Activated T-cell treated with anti-CD3 and anti-CD28 coated beads, Interleukin-2, amount 50 U/mL, for 4 hours (primary cell): Measurements from ENCODE around the gene MAGI1. TPM values are rescaled to one million over a fixed set of nuclear protein-coding genes. Genes with fewer than 3 reads are reported as not detected.

Source experiments
- ATAC-seq, 2 donors: fragments of 200-7000 bp; cut with Tn5 transposase; one replicate each; pipeline ENCODE4 v1.10.0; 2021
- DNase-seq: peaks from one replicate; pipeline ENCODE4 v3.0.0-alpha.2; 2020
- H3K27me3 Mint-ChIP-seq: one replicate; pipeline ENCODE4 v1.8.0; 2021; ENCODE audit warnings: low read depth, mixed read lengths
- H3K36me3 Mint-ChIP-seq: one replicate; pipeline ENCODE4 v1.8.0; 2022; ENCODE audit warnings: mixed read lengths; ENCODE audit not compliant: insufficient read depth
- H3K4me1 Mint-ChIP-seq: one replicate; pipeline ENCODE4 v1.8.0; 2021; ENCODE audit warnings: low read depth, mixed read lengths
- H3K4me3 Mint-ChIP-seq: one replicate; pipeline ENCODE4 v1.8.0; 2021; ENCODE audit warnings: mild to moderate bottlenecking, moderate library complexity, mixed read lengths
- H3K9me3 Mint-ChIP-seq: one replicate; pipeline ENCODE4 v1.8.0; 2021; ENCODE audit warnings: mixed read lengths
- total RNA-seq, 3 donors: library from RNA; stranded (reverse); gene quantifications; one replicate each; pipeline ENCODE4 v1.2.1, GENCODE V29; 2021

The MAGI1 gene
- total RNA-seq, 3 donors from 2014 or later, result 0.45 to 0.76 (median 0.46) TPM

GRCh38 chr3:65922441-65922840, 116.3 kb downstream of the MAGI1 start:
- no peak overlapping the region for H3K4me3 Mint-ChIP-seq
- no peak for DNase-seq
- no peaks in the 10 kb centered on the region for H3K4me1 Mint-ChIP-seq
- no peaks in the 10 kb centered on the region for H3K27me3 Mint-ChIP-seq
- peaks cover 2% of the 10 kb centered on the region for H3K9me3 Mint-ChIP-seq
- ATAC-seq, result no peak
- no peaks in the 10 kb centered on the region for H3K36me3 Mint-ChIP-seq

GRCh38 chr3:65919826-65920225, 118.9 kb downstream of the MAGI1 start:
- DNase-seq, result no peak
- no peaks in the 10 kb centered on the region for H3K4me1 Mint-ChIP-seq
- H3K4me3 Mint-ChIP-seq, result no peak overlapping the region
- H3K36me3 Mint-ChIP-seq, result no peaks in the 10 kb centered on the region
- no peaks in the 10 kb centered on the region for H3K27me3 Mint-ChIP-seq
- ATAC-seq, result no peak
- peaks cover 10% of the 10 kb centered on the region for H3K9me3 Mint-ChIP-seq

DNA sequence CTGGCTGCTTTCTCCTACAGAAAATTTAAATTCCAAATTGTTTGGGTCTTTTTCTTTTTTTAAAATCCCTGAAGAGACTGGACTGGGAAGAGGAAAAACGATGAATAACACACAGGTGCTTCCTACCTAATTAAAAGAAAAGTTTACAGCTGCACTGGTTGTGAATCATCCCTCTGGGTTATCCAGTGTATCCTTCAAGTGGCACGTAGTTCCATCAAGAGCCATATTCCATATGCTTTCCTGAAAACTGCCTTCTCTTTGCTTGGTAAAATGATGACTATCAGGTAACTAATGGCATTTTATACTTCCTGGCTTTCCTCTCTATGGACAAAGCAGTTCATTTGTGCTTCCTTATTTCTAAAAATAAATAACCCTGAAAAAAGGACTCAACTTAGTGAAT, 123.2 kb downstream of the MAGI1 start:
- no peak overlapping the region for H3K4me3 Mint-ChIP-seq
- H3K4me1 Mint-ChIP-seq, result no peaks in the 10 kb centered on the region
- H3K9me3 Mint-ChIP-seq, result peaks cover 10% of the 10 kb centered on the region
- no peaks in the 10 kb centered on the region for H3K36me3 Mint-ChIP-seq
- H3K27me3 Mint-ChIP-seq, result no peaks in the 10 kb centered on the region
- ATAC-seq, result no peak
- DNase-seq, result no peak

- DNase-seq (no peak), ATAC-seq (no peak)
- H3K27me3 Mint-ChIP-seq, result no peaks in the 10 kb centered on the region
- no peaks in the 10 kb centered on the region for H3K4me1 Mint-ChIP-seq
- H3K9me3 Mint-ChIP-seq, result peaks cover 10% of the 10 kb centered on the region
- no peaks in the 10 kb centered on the region for H3K36me3 Mint-ChIP-seq
- no peak overlapping the region for H3K4me3 Mint-ChIP-seq
These were observed 123.9 kb downstream of the MAGI1 start for GRCh38 chr3:65914740-65915367.

DNA sequence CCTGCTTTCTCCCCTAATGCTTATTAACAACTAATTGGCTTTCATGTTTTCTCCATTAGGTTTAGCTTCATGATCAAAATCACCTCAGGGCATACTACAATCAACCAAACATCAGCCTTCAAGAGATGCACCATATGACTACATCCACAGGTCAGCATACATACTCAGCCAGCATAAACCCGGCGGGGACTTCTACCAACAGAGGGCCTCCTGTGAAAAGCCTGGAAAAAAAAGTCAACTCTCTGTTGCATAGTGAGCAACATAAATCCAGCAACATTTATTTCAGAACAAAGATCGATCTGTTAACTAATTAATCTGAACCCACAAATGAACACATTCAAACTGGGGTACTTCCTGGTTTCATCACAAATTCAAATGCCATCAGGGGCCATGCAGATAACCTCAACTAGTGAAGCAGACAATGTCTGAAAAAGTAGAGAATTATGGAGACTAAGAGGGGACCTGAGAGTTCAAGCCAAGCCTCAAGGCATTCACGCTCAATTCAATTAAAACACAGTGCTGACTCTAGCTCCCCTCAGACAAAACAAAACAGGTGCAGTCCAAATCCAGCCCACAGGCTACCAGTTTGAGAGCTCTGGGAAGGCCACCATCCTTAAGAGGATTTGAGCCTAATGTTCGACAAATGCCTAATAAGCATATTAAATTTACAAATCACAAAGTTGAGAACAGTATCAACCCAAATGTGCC, 124.5 kb downstream of the MAGI1 start:
- ATAC-seq, result no peak
- Mint-ChIP-seq H3K4me3 (no peak overlapping the region), H3K4me1 (no peaks in the 10 kb centered on the region), H3K27me3 (no peaks in the 10 kb centered on the region), H3K36me3 (no peaks in the 10 kb centered on the region), H3K9me3 (peaks cover 10% of the 10 kb centered on the region)
- no peak for DNase-seq

GRCh38 chr3:65912647-65913046, 126.1 kb downstream of the MAGI1 start:
- Mint-ChIP-seq H3K4me1 (no peaks in the 10 kb centered on the region), H3K9me3 (peaks cover 10% of the 10 kb centered on the region), H3K4me3 (no peak overlapping the region), H3K27me3 (no peaks in the 10 kb centered on the region), H3K36me3 (no peaks in the 10 kb centered on the region)
- no peak for ATAC-seq
- DNase-seq, result no peak

- no peaks in the 10 kb centered on the region for H3K36me3 Mint-ChIP-seq
- ATAC-seq (no peak), DNase-seq (no peak)
- no peaks in the 10 kb centered on the region for H3K27me3 Mint-ChIP-seq
- H3K4me1 Mint-ChIP-seq, result no peaks in the 10 kb centered on the region
- H3K4me3 Mint-ChIP-seq, result no peak overlapping the region
- H3K9me3 Mint-ChIP-seq, result no peaks in the 10 kb centered on the region
These were observed 130.1 kb downstream of the MAGI1 start for GRCh38 chr3:65908588-65908987.

DNA sequence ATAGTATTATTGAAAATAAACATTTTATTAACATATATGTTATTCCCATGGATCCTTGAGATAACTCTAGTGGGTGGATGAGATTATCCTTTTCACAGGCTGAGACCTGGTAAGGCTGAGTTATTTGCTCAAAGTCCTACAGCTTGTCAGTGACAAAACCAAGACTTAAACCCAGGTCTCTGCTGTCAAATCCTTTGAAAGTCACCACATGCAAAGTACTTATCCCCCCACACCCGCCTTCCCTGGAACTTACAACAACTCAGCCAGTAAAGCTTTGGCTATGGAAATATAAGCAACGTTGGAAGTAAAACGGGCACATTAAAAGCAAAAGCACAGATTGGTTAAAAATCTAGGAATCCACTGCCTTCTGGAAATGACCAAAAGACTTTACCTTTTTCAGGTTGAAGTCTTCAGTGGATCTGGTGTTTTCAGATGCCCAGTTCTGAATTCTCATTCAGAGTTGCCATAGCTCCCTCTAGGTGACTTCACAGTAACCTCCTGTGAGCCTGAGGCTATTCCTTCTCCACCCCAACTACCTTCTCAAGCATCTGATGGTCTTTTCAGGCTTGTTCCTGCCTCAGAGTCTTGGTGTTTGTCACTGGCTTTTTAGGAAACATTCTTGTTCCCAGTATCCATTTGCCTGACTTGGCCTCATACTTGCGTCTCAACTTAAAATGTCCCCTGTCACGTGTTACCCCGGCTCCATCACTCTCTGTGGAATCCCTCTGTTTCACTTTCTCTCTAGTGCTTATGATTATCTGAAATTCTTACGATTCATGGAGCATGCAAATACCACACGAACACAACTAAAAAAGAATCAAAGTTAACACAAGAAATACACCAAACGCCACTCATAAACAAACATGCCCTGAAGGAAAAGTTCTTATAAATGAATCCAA, 131.2 kb downstream of the MAGI1 start:
- no peaks in the 10 kb centered on the region for H3K4me1 Mint-ChIP-seq
- no peaks in the 10 kb centered on the region for H3K36me3 Mint-ChIP-seq
- no peak overlapping the region for H3K4me3 Mint-ChIP-seq
- no peaks in the 10 kb centered on the region for H3K9me3 Mint-ChIP-seq
- ATAC-seq (no peak), DNase-seq (no peak)
- no peaks in the 10 kb centered on the region for H3K27me3 Mint-ChIP-seq

GRCh38 chr3:65905771-65906170, 132.9 kb downstream of the MAGI1 start:
- Mint-ChIP-seq H3K27me3 (no peaks in the 10 kb centered on the region), H3K4me3 (no peak overlapping the region), H3K36me3 (no peaks in the 10 kb centered on the region), H3K4me1 (no peaks in the 10 kb centered on the region), H3K9me3 (no peaks in the 10 kb centered on the region)
- ATAC-seq, result no peak
- DNase-seq, result no peak

DNA sequence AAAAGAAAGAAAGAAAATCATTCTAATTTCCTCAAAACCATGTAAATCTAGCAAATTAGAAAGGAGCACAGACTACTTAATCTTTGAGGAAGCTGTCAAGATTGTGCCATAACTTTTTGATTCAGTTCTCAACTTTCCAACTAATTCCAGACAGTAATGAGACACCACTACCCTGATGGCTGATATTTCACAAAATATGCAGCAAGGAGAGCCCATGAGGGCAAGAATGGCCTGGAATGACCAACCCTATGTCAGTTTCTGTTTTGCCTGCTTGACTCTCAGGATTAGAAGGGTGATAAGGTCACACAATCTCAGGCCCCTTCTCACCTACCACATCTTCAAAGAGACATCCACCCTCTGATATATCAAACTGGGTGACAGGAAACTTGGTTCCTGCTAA, 134.7 kb downstream of the MAGI1 start:
- Mint-ChIP-seq H3K27me3 (no peaks in the 10 kb centered on the region), H3K36me3 (no peaks in the 10 kb centered on the region), H3K4me1 (no peaks in the 10 kb centered on the region), H3K9me3 (no peaks in the 10 kb centered on the region), H3K4me3 (no peak overlapping the region)
- DNase-seq, result no peak
- no peak for ATAC-seq

- no peak overlapping the region for H3K4me3 Mint-ChIP-seq
- H3K36me3 Mint-ChIP-seq, result no peaks in the 10 kb centered on the region
- no peaks in the 10 kb centered on the region for H3K27me3 Mint-ChIP-seq
- no peaks in the 10 kb centered on the region for H3K9me3 Mint-ChIP-seq
- H3K4me1 Mint-ChIP-seq, result no peaks in the 10 kb centered on the region
- no peak for ATAC-seq
- no peak for DNase-seq
These were observed 136.4 kb downstream of the MAGI1 start for GRCh38 chr3:65902304-65902793.

DNA sequence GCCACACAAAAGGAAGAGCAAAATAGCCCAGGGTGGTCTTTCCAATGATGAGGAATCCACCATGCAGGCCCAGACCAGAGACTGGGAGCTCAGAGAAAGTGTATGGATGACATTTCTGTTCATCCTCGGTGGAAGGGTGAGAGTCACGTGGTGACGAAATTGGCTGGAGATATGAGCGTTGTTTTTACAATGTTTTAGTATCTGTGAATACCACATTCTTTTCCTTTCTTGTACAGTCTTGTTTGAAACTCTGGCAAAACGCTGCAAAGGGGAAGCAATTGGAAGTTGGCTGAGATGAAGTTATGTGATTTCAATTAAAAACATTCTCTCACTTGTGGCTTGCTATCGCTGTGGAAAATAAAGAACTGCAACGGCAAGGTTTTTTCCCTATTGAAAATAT, 137.5 kb downstream of the MAGI1 start:
- H3K36me3 Mint-ChIP-seq, result no peaks in the 10 kb centered on the region
- H3K4me3 Mint-ChIP-seq, result no peak overlapping the region
- no peak for ATAC-seq
- DNase-seq, result no peak
- H3K4me1 Mint-ChIP-seq, result no peaks in the 10 kb centered on the region
- no peaks in the 10 kb centered on the region for H3K27me3 Mint-ChIP-seq
- no peaks in the 10 kb centered on the region for H3K9me3 Mint-ChIP-seq

- Mint-ChIP-seq H3K4me3 (no peak overlapping the region), H3K36me3 (no peaks in the 10 kb centered on the region), H3K27me3 (no peaks in the 10 kb centered on the region), H3K4me1 (no peaks in the 10 kb centered on the region), H3K9me3 (no peaks in the 10 kb centered on the region)
- ATAC-seq (no peak), DNase-seq (no peak)
These were observed 139.5 kb downstream of the MAGI1 start for GRCh38 chr3:65899226-65899625.

- no peaks in the 10 kb centered on the region for H3K36me3 Mint-ChIP-seq
- no peaks in the 10 kb centered on the region for H3K9me3 Mint-ChIP-seq
- no peak overlapping the region for H3K4me3 Mint-ChIP-seq
- no peaks in the 10 kb centered on the region for H3K4me1 Mint-ChIP-seq
- ATAC-seq (no peak), DNase-seq (no peak)
- H3K27me3 Mint-ChIP-seq, result no peaks in the 10 kb centered on the region
These were observed 141.0 kb downstream of the MAGI1 start for GRCh38 chr3:65897766-65898165.
